ENCODE data around the gene FN1. TPM values are rescaled to one million over a fixed set of nuclear protein-coding genes. Genes with fewer than 3 reads are reported as not detected.

FN1 gene
- polyA plus RNA-seq, 1 of the 3 experiments (the other 2 are of a cell fraction) = 1,671 TPM

DNA sequence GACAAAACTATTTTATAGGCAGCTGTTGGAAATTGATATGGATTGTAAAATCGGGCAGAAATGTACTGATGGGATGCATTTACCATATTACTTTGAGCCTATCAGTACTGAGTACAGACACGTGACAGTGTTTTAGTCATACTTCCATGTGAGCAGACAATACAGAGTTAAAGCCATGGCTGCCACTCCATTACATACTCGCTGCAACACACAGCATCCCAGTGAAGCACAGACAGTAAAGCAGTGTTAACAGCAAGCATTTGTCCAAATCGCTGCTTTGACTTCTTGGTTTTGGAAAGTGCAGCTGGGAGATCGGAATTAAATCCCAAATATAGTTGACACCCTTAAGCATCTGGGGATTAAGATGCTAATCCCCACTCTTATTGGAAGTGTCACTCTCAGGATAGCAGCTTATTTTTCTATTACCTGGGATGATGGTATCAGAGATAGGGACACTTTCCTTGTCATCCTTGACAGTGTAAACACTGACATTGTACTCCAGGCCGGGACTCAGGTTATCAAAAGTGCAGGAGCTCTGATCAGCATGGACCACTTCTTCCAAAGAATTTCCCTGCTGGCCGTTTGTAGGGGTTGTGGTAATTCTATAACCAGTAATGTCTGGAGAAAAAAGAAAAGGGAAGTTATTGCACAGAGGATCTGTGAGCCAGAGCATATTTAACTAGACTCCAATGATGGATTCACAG lies 41.6 kb downstream of the FN1 start:
- whole genome bisulfite sequencing (ENCODE audit: low lambda C conversion rate) = 83% methylated on average over 7 of the region's 7 CpGs
- Histone ChIP-seq H3K9me2 (no peaks in the 10 kb centered on the region), H3K4me1 (ENCODE audit: control insufficient read depth in 1 of 2, insufficient read depth in 2 of 2, low read depth in 1 of 2, low read length in 1 of 2) (peaks cover 0 to 7% of the 10 kb centered on the region in 2 experiments; a peak in 1 of 4 replicates), H3K4me3 (ENCODE audit: low read depth in 2 of 2, low read length in 1 of 2) (no peak overlapping the region), H3K9ac (no peak overlapping the region), H3K9me3 (no peaks in the 10 kb centered on the region), H3F3A (replicated peaks; ENCODE audit: insufficient read depth) (peaks cover 92% of the 10 kb centered on the region), H2AFZ (ENCODE audit: low read depth) (no peak overlapping the region), H3K27ac (ENCODE audit: low read depth in 2 of 2, low read length in 1 of 2) (peak overlapping the region in 1 of 2 experiments; percentile 23; a peak in 2 of 4 replicates), H3K36me3 (replicated peaks in 1 of 2; ENCODE audit: control insufficient read depth in 1 of 2, insufficient read depth in 2 of 2, low read length in 1 of 2) (peaks cover 73 to 99% of the 10 kb centered on the region in 2 experiments), H3K4me2 (no peak overlapping the region), H4K20me1 (ENCODE audit: insufficient read depth) (peaks cover 54% of the 10 kb centered on the region), H3K79me2 (ENCODE audit: insufficient read depth) (peaks cover 64% of the 10 kb centered on the region), H3K27me3 (ENCODE audit: insufficient read depth) (no peaks in the 10 kb centered on the region)
- TF ChIP-seq JUND (IDR thresholded peaks at IDR 0.05) (no peak), RAD21 (IDR thresholded peaks at IDR 0.05; ENCODE audit: low read length) (no peak), ELF1 (IDR thresholded peaks at IDR 0.05) (no peak), FOSL2 (IDR thresholded peaks at IDR 0.05; ENCODE audit: borderline replicate concordance, low read depth) (no peak), FOXJ3 (CRISPR knock-in tag; IDR thresholded peaks at IDR 0.05) (no peak), MXI1 (IDR thresholded peaks at IDR 0.05; ENCODE audit: low read depth, low read length) (no peak), RXRA (IDR thresholded peaks at IDR 0.05; ENCODE audit: borderline replicate concordance, low read depth) (no peak), GABPA (IDR thresholded peaks at IDR 0.05; ENCODE audit: low read depth) (no peak)
- TF ChIP-seq, protein P1, sequence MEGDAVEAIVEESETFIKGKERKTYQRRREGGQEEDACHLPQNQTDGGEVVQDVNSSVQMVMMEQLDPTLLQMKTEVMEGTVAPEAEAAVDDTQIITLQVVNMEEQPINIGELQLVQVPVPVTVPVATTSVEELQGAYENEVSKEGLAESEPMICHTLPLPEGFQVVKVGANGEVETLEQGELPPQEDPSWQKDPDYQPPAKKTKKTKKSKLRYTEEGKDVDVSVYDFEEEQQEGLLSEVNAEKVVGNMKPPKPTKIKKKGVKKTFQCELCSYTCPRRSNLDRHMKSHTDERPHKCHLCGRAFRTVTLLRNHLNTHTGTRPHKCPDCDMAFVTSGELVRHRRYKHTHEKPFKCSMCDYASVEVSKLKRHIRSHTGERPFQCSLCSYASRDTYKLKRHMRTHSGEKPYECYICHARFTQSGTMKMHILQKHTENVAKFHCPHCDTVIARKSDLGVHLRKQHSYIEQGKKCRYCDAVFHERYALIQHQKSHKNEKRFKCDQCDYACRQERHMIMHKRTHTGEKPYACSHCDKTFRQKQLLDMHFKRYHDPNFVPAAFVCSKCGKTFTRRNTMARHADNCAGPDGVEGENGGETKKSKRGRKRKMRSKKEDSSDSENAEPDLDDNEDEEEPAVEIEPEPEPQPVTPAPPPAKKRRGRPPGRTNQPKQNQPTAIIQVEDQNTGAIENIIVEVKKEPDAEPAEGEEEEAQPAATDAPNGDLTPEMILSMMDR (IDR thresholded peaks at IDR 0.05) = no peak
- DNase-seq = no peak
- POLR2A ChIA-PET = no interaction called here
- CTCF ChIA-PET = no interaction called here

DNA sequence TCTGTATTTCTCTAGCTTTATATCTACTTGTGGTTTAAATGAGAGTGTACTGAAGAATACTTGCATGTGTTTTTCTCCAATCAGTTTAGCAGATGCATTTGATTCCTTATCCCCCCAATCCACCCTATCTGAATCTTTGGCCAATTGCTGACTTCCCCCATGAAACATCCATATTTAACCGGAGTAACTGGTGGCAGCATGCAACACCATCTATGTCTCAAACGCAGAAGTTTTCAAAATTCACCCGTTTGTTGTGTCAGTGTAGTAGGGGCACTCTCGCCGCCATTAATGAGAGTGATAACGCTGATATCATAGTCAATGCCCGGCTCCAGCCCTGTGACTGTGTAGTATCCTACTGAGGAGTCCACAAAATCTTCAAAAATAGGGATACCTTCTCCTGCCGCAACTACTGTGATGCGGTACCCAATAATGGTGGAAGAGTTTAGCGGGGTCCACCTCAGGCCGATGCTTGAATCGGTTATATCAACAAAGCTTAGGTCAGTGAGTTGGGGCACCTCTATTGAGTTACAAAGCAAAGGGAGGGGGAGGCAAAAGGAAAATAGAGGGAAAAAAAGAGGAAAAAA lies 43.1 kb downstream of the FN1 start:
- H3K27ac ChIP-seq (ENCODE audit: low read depth in 2 of 2, low read length in 1 of 2) = peak overlapping the region in 1 of 2 experiments; percentile 42; a peak in 2 of 4 replicates
- no peak overlapping the region for H3K4me2 ChIP-seq
- no peak for DNase-seq
- H3K9me3 ChIP-seq = no peaks in the 10 kb centered on the region
- ChIA-PET CTCF (no interaction called here), POLR2A (no interaction called here)
- H4K20me1 ChIP-seq (ENCODE audit: insufficient read depth) = peaks cover 54% of the 10 kb centered on the region
- H3F3A ChIP-seq (replicated peaks; ENCODE audit: insufficient read depth) = peaks cover 92% of the 10 kb centered on the region
- H3K79me2 ChIP-seq (ENCODE audit: insufficient read depth) = peaks cover 60% of the 10 kb centered on the region
- WGBS (ENCODE audit: low lambda C conversion rate) = 96% methylated on average over 12 of the region's 12 CpGs
- no peaks in the 10 kb centered on the region for H3K4me1 ChIP-seq (ENCODE audit: control insufficient read depth in 1 of 2, insufficient read depth in 2 of 2, low read depth in 1 of 2, low read length in 1 of 2)
- H3K9ac ChIP-seq = no peak overlapping the region
- no peak overlapping the region for H3K4me3 ChIP-seq (ENCODE audit: low read depth in 2 of 2, low read length in 1 of 2)
- H3K9me2 ChIP-seq = no peaks in the 10 kb centered on the region
- H3K27me3 ChIP-seq (ENCODE audit: insufficient read depth) = no peaks in the 10 kb centered on the region
- H3K36me3 ChIP-seq (replicated peaks in 1 of 2; ENCODE audit: control insufficient read depth in 1 of 2, insufficient read depth in 2 of 2, low read length in 1 of 2) = peaks cover 66 to 99% of the 10 kb centered on the region in 2 experiments
- H2AFZ ChIP-seq (ENCODE audit: low read depth) = no peak overlapping the region
- TF ChIP-seq, protein P2, sequence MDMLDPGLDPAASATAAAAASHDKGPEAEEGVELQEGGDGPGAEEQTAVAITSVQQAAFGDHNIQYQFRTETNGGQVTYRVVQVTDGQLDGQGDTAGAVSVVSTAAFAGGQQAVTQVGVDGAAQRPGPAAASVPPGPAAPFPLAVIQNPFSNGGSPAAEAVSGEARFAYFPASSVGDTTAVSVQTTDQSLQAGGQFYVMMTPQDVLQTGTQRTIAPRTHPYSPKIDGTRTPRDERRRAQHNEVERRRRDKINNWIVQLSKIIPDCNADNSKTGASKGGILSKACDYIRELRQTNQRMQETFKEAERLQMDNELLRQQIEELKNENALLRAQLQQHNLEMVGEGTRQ (IDR thresholded peaks at IDR 0.05; ENCODE audit: borderline replicate concordance, low read depth, low read length) = no peak
- TF ChIP-seq POLR2AphosphoS5 (IDR thresholded peaks at IDR 0.05; ENCODE audit: low read depth, low read length) = no peak
- no peak for TF ChIP-seq NFIC (IDR thresholded peaks at IDR 0.05; ENCODE audit: borderline replicate concordance)
- TF ChIP-seq, protein P3, sequence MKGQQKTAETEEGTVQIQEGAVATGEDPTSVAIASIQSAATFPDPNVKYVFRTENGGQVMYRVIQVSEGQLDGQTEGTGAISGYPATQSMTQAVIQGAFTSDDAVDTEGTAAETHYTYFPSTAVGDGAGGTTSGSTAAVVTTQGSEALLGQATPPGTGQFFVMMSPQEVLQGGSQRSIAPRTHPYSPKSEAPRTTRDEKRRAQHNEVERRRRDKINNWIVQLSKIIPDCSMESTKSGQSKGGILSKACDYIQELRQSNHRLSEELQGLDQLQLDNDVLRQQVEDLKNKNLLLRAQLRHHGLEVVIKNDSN (IDR thresholded peaks at IDR 0.05; ENCODE audit: borderline replicate concordance, low read depth) = no peak
- TF ChIP-seq MXI1 (IDR thresholded peaks at IDR 0.05; ENCODE audit: low read depth, low read length) = no peak
- TF ChIP-seq, protein P4, sequence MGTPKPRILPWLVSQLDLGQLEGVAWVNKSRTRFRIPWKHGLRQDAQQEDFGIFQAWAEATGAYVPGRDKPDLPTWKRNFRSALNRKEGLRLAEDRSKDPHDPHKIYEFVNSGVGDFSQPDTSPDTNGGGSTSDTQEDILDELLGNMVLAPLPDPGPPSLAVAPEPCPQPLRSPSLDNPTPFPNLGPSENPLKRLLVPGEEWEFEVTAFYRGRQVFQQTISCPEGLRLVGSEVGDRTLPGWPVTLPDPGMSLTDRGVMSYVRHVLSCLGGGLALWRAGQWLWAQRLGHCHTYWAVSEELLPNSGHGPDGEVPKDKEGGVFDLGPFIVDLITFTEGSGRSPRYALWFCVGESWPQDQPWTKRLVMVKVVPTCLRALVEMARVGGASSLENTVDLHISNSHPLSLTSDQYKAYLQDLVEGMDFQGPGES (IDR thresholded peaks at IDR 0.05; ENCODE audit: low read depth, low read length) = no peak
- TF ChIP-seq YY1 (IDR thresholded peaks at IDR 0.05; ENCODE audit: low read depth) = no peak
- TF ChIP-seq, protein P5, sequence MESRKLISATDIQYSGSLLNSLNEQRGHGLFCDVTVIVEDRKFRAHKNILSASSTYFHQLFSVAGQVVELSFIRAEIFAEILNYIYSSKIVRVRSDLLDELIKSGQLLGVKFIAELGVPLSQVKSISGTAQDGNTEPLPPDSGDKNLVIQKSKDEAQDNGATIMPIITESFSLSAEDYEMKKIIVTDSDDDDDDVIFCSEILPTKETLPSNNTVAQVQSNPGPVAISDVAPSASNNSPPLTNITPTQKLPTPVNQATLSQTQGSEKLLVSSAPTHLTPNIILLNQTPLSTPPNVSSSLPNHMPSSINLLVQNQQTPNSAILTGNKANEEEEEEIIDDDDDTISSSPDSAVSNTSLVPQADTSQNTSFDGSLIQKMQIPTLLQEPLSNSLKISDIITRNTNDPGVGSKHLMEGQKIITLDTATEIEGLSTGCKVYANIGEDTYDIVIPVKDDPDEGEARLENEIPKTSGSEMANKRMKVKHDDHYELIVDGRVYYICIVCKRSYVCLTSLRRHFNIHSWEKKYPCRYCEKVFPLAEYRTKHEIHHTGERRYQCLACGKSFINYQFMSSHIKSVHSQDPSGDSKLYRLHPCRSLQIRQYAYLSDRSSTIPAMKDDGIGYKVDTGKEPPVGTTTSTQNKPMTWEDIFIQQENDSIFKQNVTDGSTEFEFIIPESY (IDR thresholded peaks at IDR 0.05; ENCODE audit: borderline replicate concordance, low read depth) = no peak
- no peak for TF ChIP-seq CHD2 (IDR thresholded peaks at IDR 0.05; ENCODE audit: low read length, partially characterized antibody)
- TF ChIP-seq MEF2A (IDR thresholded peaks at IDR 0.05; ENCODE audit: borderline replicate concordance, low read depth) = no peak

Data from SK-N-SH (cell line).